AG04449 (cell line): ENCODE data around the gene LONP2.
"Not testable (repeated sequence)": the region's sequence is repeated elsewhere in the genome, so short reads cannot be mapped to it uniquely, and the experiment has no call there.

Experiments used
- CTCF ChIA-PET: fragments of 350-600 bp; formaldehyde crosslinking; extraction: SDS; loops from one replicate; lab custom pipeline; 2021; ENCODE audit warnings: antibody characterized with exemption; lab: Yijun Ruan, JAX
- POLR2A ChIA-PET: fragments of 400-600, 350-600 bp; formaldehyde crosslinking; extraction: SDS; loops from one replicate; lab custom pipeline; 2020; ENCODE audit warnings: antibody characterized with exemption, inconsistent platforms; lab: Yijun Ruan, JAX
- DNase-seq: peaks from one replicate; pipeline ENCODE4 v3.0.0-alpha.2; 2010; ENCODE audit warnings: low read depth, low spot score
- H3K4me3 ChIP-seq: 2 replicates; pipeline ENCODE4 v1.5.1; 2011; ENCODE audit warnings: low read depth, mild to moderate bottlenecking, control low read depth, low read length
- TF ChIP-seq, protein P1 (sequence below): IDR thresholded peaks from one replicate; pipeline ENCODE4 v1.5.1; 2011; ENCODE audit warnings: mild to moderate bottlenecking, moderate library complexity, low read length, control low read depth, inconsistent platforms; ENCODE audit not compliant: insufficient read depth; ENCODE audit errors: missing control alignments

LONP2 gene

DNA sequence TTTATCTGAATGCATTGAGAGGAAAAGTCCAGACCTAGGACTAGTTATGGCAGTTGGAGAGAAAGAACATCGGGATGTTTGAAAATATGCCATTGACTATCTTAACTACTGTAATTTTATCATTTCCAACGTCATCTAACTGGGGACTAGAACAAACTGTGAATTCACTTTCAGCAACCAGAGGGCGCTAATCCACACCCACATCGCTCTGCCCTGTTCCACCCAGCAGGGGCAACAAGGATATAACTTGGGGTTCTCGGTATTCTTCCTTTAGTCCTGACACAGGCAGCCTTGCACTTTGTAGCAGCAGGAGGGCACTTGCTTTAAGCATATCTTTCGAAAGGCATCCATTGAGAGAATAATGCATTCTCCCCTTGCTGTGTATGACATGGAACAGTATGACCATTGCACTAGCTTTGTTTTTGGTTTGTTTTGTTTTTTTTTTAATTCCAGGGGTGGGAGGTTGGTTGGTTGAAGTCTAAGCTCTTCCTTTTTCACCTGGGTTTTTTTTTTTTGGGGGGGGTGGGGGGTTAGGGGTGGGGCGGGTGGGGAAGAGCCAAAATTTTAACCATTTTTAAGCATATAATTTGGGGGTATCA lies 109.6 kb downstream of the LONP2 start:
- H3K4me3 ChIP-seq, result no peak overlapping the region
- TF ChIP-seq, protein P1, sequence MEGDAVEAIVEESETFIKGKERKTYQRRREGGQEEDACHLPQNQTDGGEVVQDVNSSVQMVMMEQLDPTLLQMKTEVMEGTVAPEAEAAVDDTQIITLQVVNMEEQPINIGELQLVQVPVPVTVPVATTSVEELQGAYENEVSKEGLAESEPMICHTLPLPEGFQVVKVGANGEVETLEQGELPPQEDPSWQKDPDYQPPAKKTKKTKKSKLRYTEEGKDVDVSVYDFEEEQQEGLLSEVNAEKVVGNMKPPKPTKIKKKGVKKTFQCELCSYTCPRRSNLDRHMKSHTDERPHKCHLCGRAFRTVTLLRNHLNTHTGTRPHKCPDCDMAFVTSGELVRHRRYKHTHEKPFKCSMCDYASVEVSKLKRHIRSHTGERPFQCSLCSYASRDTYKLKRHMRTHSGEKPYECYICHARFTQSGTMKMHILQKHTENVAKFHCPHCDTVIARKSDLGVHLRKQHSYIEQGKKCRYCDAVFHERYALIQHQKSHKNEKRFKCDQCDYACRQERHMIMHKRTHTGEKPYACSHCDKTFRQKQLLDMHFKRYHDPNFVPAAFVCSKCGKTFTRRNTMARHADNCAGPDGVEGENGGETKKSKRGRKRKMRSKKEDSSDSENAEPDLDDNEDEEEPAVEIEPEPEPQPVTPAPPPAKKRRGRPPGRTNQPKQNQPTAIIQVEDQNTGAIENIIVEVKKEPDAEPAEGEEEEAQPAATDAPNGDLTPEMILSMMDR, result peak; percentile 83
- POLR2A ChIA-PET, result interaction anchor here (1.6 kb wide), 1 partner anchor 12 kb away, joined by 4 read pairs; no protein-coding TSS in a partner anchor
- DNase-seq, result no peak
- CTCF ChIA-PET, result interaction anchor here (0.6 to 5.3 kb wide), 19 partner anchors 8 to 276 kb away, joined by 3 to 77 read pairs (median 5); no protein-coding TSS in a partner anchor

DNA sequence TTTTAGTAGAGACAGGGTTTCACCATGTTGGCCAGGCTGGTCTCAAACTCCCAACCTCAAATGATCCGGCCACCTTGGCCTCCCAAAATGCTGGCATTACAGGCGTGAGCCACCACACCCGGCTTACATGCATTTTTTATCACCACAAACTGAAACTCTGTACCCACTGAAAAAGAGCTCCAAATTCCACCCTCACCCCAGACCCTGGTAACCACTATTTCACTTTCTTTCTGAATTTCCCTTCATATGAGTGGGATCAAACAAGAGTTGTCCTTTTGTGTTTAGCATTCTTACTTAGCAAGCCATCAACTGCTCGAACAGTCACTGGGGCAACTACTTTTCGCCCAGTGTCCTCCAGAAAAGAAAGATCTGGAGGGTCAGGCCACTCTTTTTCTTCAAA lies 110.3 kb downstream of the LONP2 start:
- POLR2A ChIA-PET, result interaction anchor here (1.6 kb wide), 1 partner anchor 11 kb away, joined by 4 read pairs; no protein-coding TSS in a partner anchor
- H3K4me3 ChIP-seq, DNase-seq: not testable (repeated sequence)
- CTCF ChIA-PET, result interaction anchor here (0.6 to 5.3 kb wide), 16 partner anchors 9 to 275 kb away, joined by 3 to 77 read pairs (median 5); no protein-coding TSS in a partner anchor

DNA sequence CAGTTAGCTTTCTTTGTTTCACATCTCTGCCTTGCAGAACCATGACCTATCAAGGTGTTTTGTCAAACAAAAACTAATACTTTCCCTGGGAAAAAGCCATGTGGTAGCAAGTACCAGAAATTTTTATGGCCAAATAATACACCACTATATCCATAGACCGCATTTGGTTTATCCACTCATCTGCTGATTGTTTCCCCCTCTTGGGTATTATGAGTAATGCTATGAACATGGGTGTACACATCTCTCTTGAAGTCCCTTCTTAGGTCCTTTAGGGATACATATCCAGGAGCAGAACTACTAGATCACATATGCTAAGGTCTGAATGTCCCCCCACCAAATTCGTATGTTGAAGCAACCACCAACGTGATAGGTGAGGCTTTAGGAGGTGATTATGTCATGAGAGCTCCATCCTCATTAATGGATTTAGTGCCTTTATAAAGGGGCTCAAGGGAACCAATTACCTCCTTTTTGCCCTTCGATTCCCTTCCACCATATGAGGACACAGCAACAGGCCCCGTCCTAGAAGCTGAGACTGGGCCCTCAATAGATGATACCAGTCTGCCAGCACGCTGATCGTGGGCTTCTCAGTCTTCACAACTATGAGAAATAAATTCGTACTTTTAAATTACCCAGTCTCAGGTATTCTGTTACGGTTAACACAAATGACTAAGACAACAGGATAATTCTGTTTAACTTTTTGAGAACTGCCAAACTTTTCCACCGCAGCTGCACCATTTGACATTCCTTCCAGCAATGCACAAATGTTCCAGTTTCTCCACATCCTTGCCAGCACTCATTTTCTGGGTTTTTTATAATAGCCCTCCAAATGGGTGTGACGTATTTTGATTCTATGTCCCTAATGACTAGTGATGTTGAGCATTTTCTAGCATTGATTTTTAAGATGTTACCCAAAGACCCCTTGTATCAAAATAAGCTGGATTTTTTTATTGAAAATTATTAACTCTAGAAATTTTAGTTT lies 111.1 kb downstream of the LONP2 start:
- CTCF ChIA-PET, result interaction anchor here (0.9 to 5.3 kb wide), 17 partner anchors 9 to 1213 kb away, joined by 3 to 77 read pairs (median 5); no protein-coding TSS in a partner anchor
- no peak for DNase-seq
- TF ChIP-seq, protein P1, result no peak

DNA sequence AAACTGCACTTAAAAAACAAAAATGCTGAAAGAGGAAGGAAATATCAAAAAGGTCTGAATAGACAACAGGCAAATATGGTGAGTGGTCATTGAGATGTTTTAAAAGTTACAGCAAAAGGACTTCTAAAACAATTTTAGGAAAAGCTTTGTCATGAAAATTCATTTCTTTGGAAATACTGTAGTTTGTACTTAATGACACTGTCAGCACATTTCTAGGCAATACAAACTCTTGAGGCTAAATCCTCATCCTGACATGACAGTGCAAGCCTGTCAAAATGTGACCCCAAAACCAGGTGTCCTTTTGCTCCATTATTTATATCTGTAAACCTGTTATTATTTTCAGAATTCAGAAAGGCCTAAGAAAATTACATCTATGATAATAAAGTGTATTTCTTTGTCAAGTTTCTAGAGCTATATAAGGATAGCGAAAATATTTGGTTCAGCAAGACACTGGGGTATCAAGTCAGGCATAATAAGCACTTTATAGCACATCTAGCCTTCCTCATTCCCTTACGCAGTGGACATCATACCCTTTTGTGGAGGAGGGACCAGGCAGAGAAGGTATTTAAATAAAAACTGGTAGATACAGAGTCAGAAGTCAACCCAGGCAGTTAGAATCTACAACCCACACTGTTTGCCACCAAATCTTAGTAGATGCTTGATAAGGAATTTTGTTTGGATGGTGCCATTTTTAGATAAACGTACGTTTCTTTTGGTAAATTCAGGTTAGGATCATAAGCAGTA lies 112.7 kb downstream of the LONP2 start:
- no peak overlapping the region for H3K4me3 ChIP-seq
- ChIA-PET POLR2A (no interaction called here), CTCF (interaction anchor here (0.8 to 5.3 kb wide), 9 partner anchors 8 to 273 kb away, joined by 3 to 77 read pairs (median 7); no protein-coding TSS in a partner anchor)
- TF ChIP-seq, protein P1, result no peak
- DNase-seq, result no peak

More for the DNA sequence above, 111.1 kb downstream of the LONP2 start:
- POLR2A ChIA-PET, result no interaction called here
- H3K4me3 ChIP-seq, result no peak overlapping the region

DNA sequence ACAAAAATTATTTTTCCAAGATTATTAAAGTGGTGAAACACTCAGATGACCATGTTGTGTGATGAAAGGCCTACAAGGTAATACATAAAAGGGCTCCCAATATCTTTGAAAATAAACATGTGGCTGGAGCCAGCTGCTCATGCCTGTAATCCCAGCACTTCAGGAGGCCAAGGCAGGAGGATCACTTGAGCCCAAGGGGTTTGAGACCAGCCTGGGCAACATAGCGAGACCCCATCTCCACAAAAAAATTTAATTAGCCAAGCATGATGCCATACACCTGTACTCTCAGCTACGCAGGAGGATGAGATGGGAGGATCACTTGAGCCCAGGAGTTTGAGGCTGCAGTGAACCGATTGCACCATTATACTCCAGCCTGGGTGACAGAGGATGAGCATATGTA lies 114.3 kb downstream of the LONP2 start:
- POLR2A ChIA-PET, result no interaction called here
- H3K4me3 ChIP-seq, result no peak overlapping the region
- CTCF ChIA-PET, result interaction anchor here (1.1 to 3.6 kb wide), 3 partner anchors 8 to 265 kb away, joined by 3 to 12 read pairs (median 5); no protein-coding TSS in a partner anchor
- DNase-seq, result no peak
- TF ChIP-seq, protein P1, result no peak

DNA sequence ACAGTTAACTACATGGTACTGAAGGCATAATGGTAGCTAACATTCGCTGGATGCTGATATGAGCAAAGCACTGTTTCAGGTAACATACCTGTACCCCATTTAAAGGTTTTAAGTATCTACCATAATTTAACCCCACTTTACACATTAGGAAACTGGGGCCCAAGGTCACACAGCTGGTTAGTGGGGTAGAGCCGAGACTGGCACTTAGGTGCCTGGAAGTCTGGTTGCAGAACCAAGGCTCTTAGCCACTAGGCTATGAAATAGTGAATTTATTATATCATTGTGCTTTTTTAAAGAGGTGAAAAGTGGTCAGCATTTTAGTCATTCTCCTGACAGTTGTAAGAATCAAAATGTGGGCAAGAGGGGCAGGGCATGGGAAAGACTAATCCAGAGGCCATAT lies 115.9 kb downstream of the LONP2 start:
- no peak for DNase-seq
- ChIA-PET CTCF (interaction anchor here (1.1 to 3.6 kb wide), 7 partner anchors 8 to 263 kb away, joined by 3 to 15 read pairs (median 4); no protein-coding TSS in a partner anchor), POLR2A (no interaction called here)
- no peak overlapping the region for H3K4me3 ChIP-seq
- TF ChIP-seq, protein P1, result no peak
